T1000 (cell line): ENCODE results near the gene RAB38.

ENCODE experiments used
- DNase-seq: peaks from one replicate; lab custom pipeline; 2025; ENCODE audit warnings: mixed read lengths; lab: John Stamatoyannopoulos, UW

The RAB38 gene

GRCh38 chr11:88174709-88175568, at the start of gene RAB38:
Gene RAB38 (minus strand): TSS chr11:88175443. CDS start chr11:88175384, 59 bp downstream.
- no peak for DNase-seq

- DNase-seq = no peak
Measured at GRCh38 chr11:88213406-88213805, 38.2 kb upstream of the RAB38 start.

DNA sequence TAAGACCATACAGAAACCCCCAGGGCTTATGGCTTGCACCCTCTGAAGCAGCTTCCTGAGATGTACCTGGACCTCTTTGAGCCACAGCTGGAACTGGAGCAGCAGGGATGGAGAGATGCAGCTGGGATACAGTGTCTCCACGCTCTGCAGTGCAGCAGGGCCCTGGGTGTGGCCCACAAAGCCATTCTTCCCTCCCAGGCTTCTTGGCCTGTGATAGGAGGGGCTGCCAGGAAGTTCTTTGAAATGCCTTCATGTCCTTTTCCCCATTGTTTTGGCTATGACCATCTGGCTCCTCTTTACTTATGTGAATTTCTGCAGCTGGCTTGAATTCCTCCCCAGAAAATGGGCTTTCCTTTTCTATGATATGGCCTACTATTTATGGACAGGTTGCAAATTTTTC, 37.1 kb upstream of the RAB38 start:
- no peak for DNase-seq

DNA sequence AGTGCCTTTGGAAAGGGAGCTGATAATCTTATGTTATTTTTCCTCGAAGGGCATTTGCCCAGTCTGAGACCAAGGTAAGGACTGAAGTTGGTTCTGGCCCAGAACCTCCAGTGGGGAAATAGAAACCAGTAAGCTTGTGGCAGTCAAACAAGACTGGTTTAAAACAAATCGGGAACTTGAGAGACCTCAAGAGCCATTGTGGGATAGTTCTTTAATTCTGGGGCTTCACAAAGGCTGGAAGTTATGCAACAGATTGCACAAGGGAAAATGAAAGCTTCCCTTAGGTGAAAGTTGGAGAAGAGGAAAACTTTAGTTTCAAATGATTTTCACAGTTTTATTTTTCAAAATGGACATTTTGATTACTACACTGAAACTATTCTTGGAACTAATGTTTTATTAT, 33.5 kb upstream of the RAB38 start:
- DNase-seq = no peak

- no peak for DNase-seq
Measured at GRCh38 chr11:88206751-88207150, 31.5 kb upstream of the RAB38 start.

DNA sequence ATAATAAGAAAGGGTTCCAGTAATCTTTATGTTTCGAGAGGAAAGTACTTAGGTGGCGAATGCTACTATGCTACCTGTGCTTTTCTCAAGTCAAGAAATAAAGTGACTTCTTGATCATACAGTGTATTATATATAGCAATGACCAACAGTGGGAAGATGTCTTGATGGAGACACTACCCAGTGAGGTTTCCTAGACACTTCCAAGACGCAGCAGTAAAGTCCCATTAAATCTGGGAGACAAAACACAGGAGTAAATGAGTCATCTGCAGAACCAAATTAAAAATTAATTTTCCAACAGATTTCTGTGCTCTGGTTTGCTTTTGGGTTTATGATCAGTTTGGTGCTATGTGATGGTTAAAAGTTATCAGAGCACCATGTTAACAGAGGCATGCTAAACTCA, 29.1 kb upstream of the RAB38 start:
- DNase-seq = no peak

DNA sequence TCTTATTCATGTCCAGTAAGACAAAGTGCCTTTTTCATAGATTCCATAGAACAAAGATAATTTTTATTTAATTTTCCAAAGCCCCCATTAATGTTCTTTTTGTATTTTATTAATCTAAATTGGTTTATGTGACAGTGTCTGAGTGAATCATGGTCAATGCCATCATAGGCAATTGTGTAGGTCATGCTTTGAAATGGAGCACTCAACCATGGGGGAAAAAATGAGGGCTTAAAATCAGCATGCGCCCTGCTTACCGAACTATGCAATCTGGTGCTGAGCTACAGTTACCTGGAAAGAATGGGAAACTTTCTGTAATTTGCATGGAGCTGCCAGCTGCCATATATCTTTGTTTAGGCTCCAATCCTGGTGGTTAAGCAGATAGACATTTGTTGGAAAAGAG, 28.4 kb upstream of the RAB38 start:
- no peak for DNase-seq

GRCh38 chr11:88202498-88202897, 27.3 kb upstream of the RAB38 start:
- DNase-seq = no peak

GRCh38 chr11:88196393-88196792, 21.1 kb upstream of the RAB38 start:
- DNase-seq = no peak

DNA sequence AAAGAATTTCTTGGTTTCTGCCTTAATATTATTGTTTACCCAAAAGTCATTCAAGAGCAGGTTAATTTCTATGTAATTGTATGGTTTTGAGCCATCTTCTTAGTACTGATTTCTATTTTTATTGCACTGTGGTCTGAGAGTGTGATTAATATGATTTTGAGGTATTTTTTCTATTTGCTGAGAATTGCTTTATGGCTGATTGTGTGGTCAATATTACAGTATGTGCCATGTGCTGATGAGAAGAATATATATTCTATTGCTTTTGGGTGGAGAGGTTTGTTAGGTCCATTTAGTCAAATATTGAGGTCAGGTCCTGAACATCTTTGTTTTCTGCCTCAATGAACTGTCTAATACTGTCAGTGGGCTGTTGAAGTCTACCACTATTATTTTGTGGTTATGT, 20.7 kb upstream of the RAB38 start:
- no peak for DNase-seq

DNA sequence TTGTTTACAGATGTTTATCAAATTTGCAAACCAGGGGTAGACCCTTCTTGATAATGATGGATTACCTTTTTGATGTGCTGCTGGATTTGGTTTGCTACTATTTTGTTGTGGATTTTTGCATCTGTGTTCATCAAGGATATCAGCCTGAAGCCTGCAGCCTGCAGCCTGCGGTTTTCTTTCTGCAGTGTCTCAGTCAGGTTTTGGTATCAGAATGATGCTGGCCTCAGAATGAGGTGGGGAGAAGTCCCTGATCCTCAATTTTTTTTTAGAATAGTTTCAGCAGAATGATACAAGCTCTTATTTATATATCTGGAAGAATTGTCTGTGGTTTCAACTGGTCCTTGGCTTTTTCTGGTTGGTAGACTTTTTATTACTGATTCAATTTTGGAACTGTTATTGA, 19.7 kb upstream of the RAB38 start:
- DNase-seq = no peak

- DNase-seq = no peak
Measured at GRCh38 chr11:88193278-88193677, 18.0 kb upstream of the RAB38 start.

DNA sequence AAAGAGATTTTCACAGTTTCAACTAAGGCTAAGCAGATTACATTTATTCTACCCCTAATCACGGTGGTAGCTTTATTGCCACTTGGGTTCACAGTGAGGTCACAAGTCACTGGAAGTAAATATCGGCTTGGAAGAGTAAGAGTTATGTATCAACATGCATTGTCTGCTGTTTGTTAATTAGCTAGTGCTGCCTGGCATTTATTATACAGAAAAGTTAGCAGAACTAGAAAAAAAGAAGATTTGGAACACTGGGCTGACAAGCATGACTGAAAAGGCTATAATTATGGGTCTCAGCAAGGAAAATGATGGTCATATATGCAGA, 13.7 kb upstream of the RAB38 start:
- DNase-seq = no peak

DNA sequence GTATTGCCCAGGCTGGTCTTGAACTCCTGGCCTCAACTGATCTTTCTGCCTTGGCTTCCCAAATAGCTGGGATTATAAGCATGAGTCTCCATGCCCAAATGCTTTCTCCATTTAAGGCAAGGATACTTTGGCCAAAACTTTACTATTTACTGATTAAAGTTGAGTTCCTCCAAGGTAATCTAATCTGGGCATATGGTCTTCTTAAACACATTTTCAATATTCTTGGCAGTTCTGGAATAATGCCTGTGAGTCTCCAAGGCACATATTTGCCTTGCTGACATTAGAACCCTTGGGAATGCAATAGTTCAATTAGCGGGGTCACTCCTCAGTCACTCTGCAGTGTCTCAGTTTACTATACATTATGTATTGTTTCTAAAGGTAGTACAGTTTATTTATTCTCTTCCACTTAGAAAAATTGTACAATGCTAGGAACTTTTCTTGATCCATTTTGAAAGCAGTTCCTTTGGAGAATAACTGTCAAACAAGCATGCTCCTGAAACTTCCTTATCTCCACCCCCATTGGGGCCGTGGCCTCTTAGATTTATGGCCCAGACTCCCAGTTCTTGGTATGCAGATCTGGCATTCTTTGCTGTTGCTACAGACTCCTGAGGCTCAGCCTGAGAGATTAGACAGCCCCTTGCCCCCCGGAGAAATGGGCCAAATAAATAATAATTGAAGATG, 13.1 kb upstream of the RAB38 start:
- DNase-seq = no peak

DNA sequence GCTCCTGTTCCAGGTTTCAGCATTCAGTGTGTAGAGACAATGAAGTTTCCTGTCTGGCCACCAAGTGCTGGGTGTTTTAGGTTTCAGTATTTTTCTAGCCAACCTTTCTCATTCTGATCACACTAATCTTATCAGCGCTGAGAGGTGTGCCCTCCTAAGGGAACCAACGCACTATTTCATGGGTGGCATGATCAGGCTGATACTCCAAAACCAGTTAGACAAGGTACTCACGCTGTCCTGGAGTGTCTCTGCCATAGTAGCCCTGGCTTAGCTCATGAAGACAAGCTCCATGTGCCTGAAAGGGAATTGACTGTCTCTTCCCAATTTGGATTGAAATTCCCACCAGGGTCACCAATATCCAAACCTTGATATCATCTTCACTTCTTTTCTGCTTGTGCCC, 8.0 kb upstream of the RAB38 start:
- no peak for DNase-seq

GRCh38 chr11:88181776-88182175, 6.5 kb upstream of the RAB38 start:
- no peak for DNase-seq

GRCh38 chr11:88179971-88180629, 4.9 kb upstream of the RAB38 start:
- DNase-seq = no peak

DNA sequence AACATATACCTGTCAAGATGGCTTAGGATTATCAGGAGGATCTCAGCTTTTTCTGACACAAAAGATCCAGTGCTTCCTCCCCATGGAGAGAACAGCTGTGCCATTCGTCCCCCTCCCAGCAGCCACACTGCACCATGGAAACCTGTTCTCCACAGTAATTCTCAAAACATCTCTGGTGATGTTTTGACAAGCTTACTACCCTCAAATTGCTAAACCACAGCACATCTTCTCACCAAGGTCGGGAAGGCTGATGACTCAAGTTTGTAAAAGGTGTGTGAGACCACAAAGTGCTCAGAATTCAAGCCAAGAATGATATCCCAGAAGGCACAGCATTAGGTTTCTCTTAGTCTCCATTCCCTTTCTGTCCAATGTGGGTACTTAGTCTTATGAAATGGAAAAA, 3.9 kb upstream of the RAB38 start:
- no peak for DNase-seq

DNA sequence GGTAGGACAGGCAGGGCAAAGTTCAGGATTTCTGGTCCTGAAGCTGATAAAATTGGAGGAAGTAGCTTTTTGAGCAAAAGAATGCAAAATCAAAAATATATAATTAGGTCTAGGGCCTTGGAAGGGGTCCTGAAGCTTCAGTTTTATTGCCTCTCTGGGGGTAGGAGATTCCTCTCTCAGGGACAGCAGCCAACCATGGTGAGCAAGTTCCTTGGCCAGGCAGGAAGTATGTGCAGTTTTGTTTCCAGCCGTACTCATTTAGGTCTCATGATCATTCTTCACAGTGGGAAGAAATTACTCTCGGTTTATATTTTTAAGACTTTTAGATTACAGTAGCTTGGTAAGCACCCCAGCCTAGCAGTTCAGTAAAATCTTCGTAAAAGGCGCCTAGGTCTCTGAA, 2.9 kb upstream of the RAB38 start:
- no peak for DNase-seq

DNA sequence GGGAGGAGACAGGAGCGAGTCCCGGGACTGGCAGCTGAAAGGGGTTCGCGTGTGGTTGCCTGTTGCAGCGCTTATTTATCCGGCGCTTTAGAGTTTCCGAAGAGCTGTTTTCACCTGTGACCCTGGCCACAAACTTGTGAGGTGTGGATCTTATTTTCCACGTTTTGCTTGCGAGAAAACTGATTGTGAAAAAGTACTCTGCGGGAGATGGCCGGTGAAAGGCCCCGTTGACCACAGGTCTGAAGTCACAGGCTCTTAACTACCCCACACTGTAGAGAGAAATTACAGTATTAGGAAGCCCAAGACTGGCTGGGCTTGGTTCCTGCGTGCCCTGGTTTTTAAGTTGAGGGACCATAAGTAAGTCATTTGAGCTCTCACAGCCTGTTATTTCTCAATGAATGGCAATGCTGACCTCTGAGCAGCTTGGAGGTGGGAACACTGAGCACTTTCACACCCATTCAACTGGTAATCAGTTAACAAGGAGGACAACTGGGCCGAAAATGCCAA, 379 bp upstream of the RAB38 start:
- no peak for DNase-seq

DNA sequence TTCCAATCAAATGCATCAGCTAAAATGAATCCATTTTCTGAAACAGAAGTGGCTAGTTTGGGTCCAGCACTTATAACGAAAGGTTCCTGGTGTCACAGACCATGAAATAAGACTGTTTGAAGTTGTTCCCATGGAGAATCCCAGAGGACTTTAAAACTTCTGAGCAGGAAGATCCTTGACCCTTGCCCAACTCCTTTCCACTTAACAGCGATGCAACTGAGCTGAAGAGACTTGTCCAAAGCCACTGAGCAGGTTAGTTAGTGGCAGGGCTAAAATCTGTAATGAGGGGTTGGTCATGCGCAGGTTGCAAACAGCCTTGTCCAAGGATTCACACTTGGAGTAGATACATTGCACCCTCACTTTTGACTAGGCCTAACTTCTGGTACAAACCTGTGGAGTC, 1.3 kb downstream of the RAB38 start:
- DNase-seq = no peak

GRCh38 chr11:88171982-88172381, 3.3 kb downstream of the RAB38 start:
- DNase-seq = no peak

GRCh38 chr11:88170673-88171072, 4.6 kb downstream of the RAB38 start:
- no peak for DNase-seq
